SK-N-SH (cell line): ENCODE data around the gene RPN1. TPM values are rescaled to one million over a fixed set of nuclear protein-coding genes. Genes with fewer than 3 reads are reported as not detected.
A peak's percentile ranks its signal among the peaks of the same experiment; 100 is the strongest.

Experiments used
- CTCF ChIA-PET: fragments of 300-600, 350-600 bp; formaldehyde crosslinking; extraction: SDS; loops from one replicate; lab custom pipeline; 2021; lab: Yijun Ruan, JAX
- POLR2A ChIA-PET: fragments of 350-600 bp; sonication (Branson Sonifier 250); formaldehyde crosslinking; extraction: SDS; loops from one replicate; lab custom pipeline; 2020; ENCODE audit warnings: antibody characterized with exemption, inconsistent platforms; lab: Yijun Ruan, JAX
- DNase-seq: peaks from one replicate; pipeline ENCODE4 v3.0.0; 2012
- H2AFZ ChIP-seq: fragments of 200-600 bp; sonication (generic); 2 replicates; pipeline ENCODE4 v1.8.1; 2016; ENCODE audit warnings: antibody characterized with exemption, mild to moderate bottlenecking, low read depth
- H3F3A ChIP-seq: fragments of 200-600 bp; sonication (generic); replicated peaks from 2 replicates; pipeline ENCODE3; 2016; ENCODE audit warnings: antibody characterized with exemption, mild to moderate bottlenecking; ENCODE audit not compliant: insufficient read depth
- H3K27ac ChIP-seq, 2 experiments: fragments of 200-500 bp in 1 of 2; fragments of 200-600 bp in 1 of 2; sonication (Bioruptor generic) in 1 of 2; sonication (generic), shearing (Covaris generic) in 1 of 2; 2 replicates each; pipeline versions ENCODE4 v1.5.1 to v1.6.1; 2014 to 2016; ENCODE audit warnings: low read depth in 2 of 2, inconsistent platforms in 1 of 2, low read length in 1 of 2, mild to moderate bottlenecking in 1 of 2, mixed read lengths in 1 of 2
- H3K27me3 ChIP-seq: fragments of 200-600 bp; sonication (generic), shearing (Covaris generic); 2 replicates; pipeline ENCODE4 v1.6.1; 2016; ENCODE audit warnings: mixed run types; ENCODE audit not compliant: insufficient read depth
- H3K36me3 ChIP-seq, 2 experiments: fragments of 200-500 bp in 1 of 2; fragments of 200-600 bp in 1 of 2; sonication (Bioruptor generic) in 1 of 2; sonication (generic) in 1 of 2; replicated peaks in 1 of 2; 2 replicates each; pipeline versions ENCODE3 to v1.5.1; 2014 to 2016; ENCODE audit warnings: low read length in 1 of 2, mild to moderate bottlenecking in 1 of 2; ENCODE audit not compliant: insufficient read depth in 2 of 2, control insufficient read depth in 1 of 2
- H3K4me1 ChIP-seq, 2 experiments: fragments of 200-500 bp in 1 of 2; fragments of 200-600 bp in 1 of 2; sonication (Bioruptor generic) in 1 of 2; sonication (generic), shearing (Covaris generic) in 1 of 2; 2 replicates each; pipeline versions ENCODE4 v1.5.1 to v1.6.1; 2014 to 2016; ENCODE audit warnings: low read depth in 1 of 2, low read length in 1 of 2, mixed run types in 1 of 2; ENCODE audit not compliant: insufficient read depth in 2 of 2, control insufficient read depth in 1 of 2
- H3K4me2 ChIP-seq: fragments of 200-600 bp; sonication (generic), shearing (Covaris generic); 2 replicates; pipeline ENCODE4 v1.6.1; 2017; ENCODE audit warnings: mixed run types
- H3K4me3 ChIP-seq, 2 experiments: fragments of 200-500 bp in 1 of 2; fragments of 200-600 bp in 1 of 2; sonication (Bioruptor generic) in 1 of 2; sonication (generic), shearing (Covaris generic) in 1 of 2; 2 replicates each; pipeline versions ENCODE4 v1.5.1 to v1.8.1; 2014 to 2016; ENCODE audit warnings: low read depth in 2 of 2, inconsistent platforms in 1 of 2, low read length in 1 of 2, mild to moderate bottlenecking in 1 of 2, mixed read lengths in 1 of 2, moderate library complexity in 1 of 2
- H3K79me2 ChIP-seq: fragments of 200-600 bp; sonication (generic); 2 replicates; pipeline ENCODE4 v1.8.1; 2017; ENCODE audit warnings: mild to moderate bottlenecking; ENCODE audit not compliant: insufficient read depth
- H3K9ac ChIP-seq: fragments of 200-600 bp; sonication (generic); 2 replicates; pipeline ENCODE4 v1.6.1; 2017; ENCODE audit warnings: mixed run types
- H3K9me2 ChIP-seq: fragments of 200-600 bp; sonication (generic); 2 replicates; pipeline ENCODE4 v1.6.1; 2017; ENCODE audit warnings: mixed run types
- H3K9me3 ChIP-seq: fragments of 200-600 bp; sonication (generic); 2 replicates; pipeline ENCODE4 v1.6.1; 2017; ENCODE audit warnings: mixed run types, mild to moderate bottlenecking, moderate library complexity
- H4K20me1 ChIP-seq: fragments of 200-600 bp; sonication (generic); 2 replicates; pipeline ENCODE4 v1.6.1; 2017; ENCODE audit warnings: mild to moderate bottlenecking, mixed run types; ENCODE audit not compliant: insufficient read depth
- EP300 ChIP-seq, 2 experiments: IDR thresholded peaks; 2 replicates each; pipeline versions ENCODE4 v1.4.0 to v1.6.1; 2012; ENCODE audit warnings: borderline replicate concordance in 1 of 2, low read depth in 1 of 2, low read length in 1 of 2
- EZH2phosphoT487 ChIP-seq: fragments of 200-600 bp; sonication (generic); IDR thresholded peaks from 2 replicates; pipeline ENCODE4 v1.6.1; 2017; ENCODE audit warnings: low read depth, mixed run types, mild to moderate bottlenecking, antibody characterized with exemption, moderate library complexity, borderline replicate concordance
- FOSL2 ChIP-seq: IDR thresholded peaks from 2 replicates; pipeline ENCODE4 v1.4.0; 2012; ENCODE audit warnings: low read depth, mild to moderate bottlenecking, moderate library complexity, borderline replicate concordance
- GATA2 ChIP-seq: sonication (generic); formaldehyde crosslinking; IDR thresholded peaks from 2 replicates; pipeline ENCODE4 v1.5.0; 2020; ENCODE audit warnings: mild to moderate bottlenecking, missing genetic modification reagents
- JUND ChIP-seq: IDR thresholded peaks from 2 replicates; pipeline ENCODE4 v1.4.0; 2012
- MEF2A ChIP-seq: IDR thresholded peaks from 2 replicates; pipeline ENCODE4 v1.4.0; 2012; ENCODE audit warnings: low read depth, borderline replicate concordance
- MXI1 ChIP-seq: IDR thresholded peaks from 2 replicates; pipeline ENCODE4 v1.6.1; 2012; ENCODE audit warnings: mild to moderate bottlenecking, low read depth, low read length, improper control_type of control experiment
- NFIC ChIP-seq: IDR thresholded peaks from 2 replicates; pipeline ENCODE4 v1.4.0; 2012; ENCODE audit warnings: borderline replicate concordance
- RCOR1 ChIP-seq: fragments of 150-350 bp; IDR thresholded peaks from 2 replicates; pipeline ENCODE4 v1.6.1; 2017; ENCODE audit warnings: antibody characterized with exemption, low read length
- RFX5 ChIP-seq: IDR thresholded peaks from 2 replicates; pipeline ENCODE4 v1.6.1; 2012; ENCODE audit warnings: mild to moderate bottlenecking, improper control_type of control experiment, low read length
- RXRA ChIP-seq: IDR thresholded peaks from 2 replicates; pipeline ENCODE4 v1.4.0; 2012; ENCODE audit warnings: low read depth, mild to moderate bottlenecking, borderline replicate concordance
- SIN3A ChIP-seq: IDR thresholded peaks from 2 replicates; pipeline ENCODE4 v1.6.1; 2012; ENCODE audit warnings: low read depth, mild to moderate bottlenecking, low read length, moderate library complexity, borderline replicate concordance
- TAF1 ChIP-seq: IDR thresholded peaks from 2 replicates; pipeline ENCODE4 v1.6.1; 2012; ENCODE audit warnings: low read depth, mild to moderate bottlenecking, low read length, moderate library complexity, borderline replicate concordance
- WGBS: methylation state at CpG from one replicate; pipeline ENCODE4 v1.1.6; 2017; ENCODE audit warnings: low lambda C conversion rate; 5-methylcytosine and 5-hydroxymethylcytosine counted together
- polyA plus RNA-seq, 3 experiments: library from polyadenylated mRNA; depleted of rRNA; stranded (reverse); fragments of >200 nt; gene quantifications; 2 replicates each; pipeline ENCODE4 v1.2.3, GENCODE V29; 2012
- TF ChIP-seq, protein P1 (sequence below): IDR thresholded peaks from 2 replicates; pipeline ENCODE4; 2012
- TF ChIP-seq, protein P2 (sequence below): IDR thresholded peaks from 2 replicates; pipeline ENCODE4 v1.4.0; 2012; ENCODE audit warnings: low read depth, borderline replicate concordance
- TF ChIP-seq, protein P3 (sequence below): fragments of 150-350 bp; IDR thresholded peaks from 2 replicates; pipeline ENCODE4 v1.6.1; 2016; ENCODE audit warnings: mild to moderate bottlenecking, low read depth, low read length
- TF ChIP-seq, protein P4 (sequence below): IDR thresholded peaks from 2 replicates; pipeline ENCODE4 v1.4.0; 2012; ENCODE audit warnings: low read depth
- TF ChIP-seq, protein P5 (sequence below): IDR thresholded peaks from 2 replicates; pipeline ENCODE4 v1.4.0; 2012; ENCODE audit warnings: low read depth, borderline replicate concordance
- TF ChIP-seq, protein P6 (sequence below): fragments of 150-350 bp; IDR thresholded peaks from 2 replicates; pipeline ENCODE4 v1.6.1; 2017; ENCODE audit warnings: antibody characterized with exemption, low read length, low read depth, borderline replicate concordance

RPN1 gene
- polyA plus RNA-seq, 1 of the 3 experiments (the other 2 are of a cell fraction), result 162 TPM

DNA sequence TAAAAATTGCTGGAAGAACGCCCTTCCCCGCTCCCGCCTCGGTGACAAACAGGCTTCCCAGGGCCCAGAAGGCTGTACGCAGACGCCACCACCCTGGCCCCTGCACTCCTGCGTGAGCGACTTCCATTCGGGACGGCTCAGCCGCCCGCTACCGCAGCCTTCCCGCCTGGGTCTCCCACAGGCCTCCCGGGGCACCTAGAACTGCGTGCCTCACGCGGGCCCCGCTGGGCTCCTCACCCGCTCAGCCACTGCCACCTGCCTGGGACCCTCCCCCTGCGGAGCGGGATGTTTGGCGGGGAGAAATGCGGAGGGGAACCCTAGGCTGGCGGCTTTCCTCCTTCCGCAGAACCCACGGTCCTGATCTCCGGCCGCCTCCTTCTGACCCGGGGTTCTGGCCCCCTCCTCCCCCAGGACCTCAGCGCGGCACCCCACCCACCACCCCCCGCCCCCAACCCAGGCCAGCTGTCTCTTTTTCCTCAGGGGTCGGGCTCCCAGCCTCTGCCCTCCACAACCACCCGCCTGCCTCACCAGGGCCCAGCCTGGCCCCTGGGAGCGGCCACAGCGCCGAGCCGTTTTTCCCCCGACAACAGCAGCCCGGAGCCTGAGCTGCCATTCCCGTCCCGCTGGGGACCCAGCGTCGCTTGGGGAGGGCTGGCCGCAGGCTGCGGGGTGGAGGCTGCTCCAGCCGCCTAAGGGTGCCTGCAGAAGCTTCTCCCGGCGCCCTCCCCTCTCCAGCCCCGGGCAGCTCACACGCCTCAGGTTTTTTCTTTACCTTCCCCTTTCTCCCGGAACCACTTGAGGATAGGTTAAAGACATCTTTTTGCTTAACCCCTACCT, 47.8 kb upstream of the RPN1 start:
- peaks cover 0 to 16% of the 10 kb centered on the region in 2 experiments; a peak in 2 of 4 replicates for H3K4me1 ChIP-seq
- H3K79me2 ChIP-seq, result no peaks in the 10 kb centered on the region
- H3K4me3 ChIP-seq, result no peak overlapping the region
- H3K36me3 ChIP-seq, result no peaks in the 10 kb centered on the region
- H3K9ac ChIP-seq, result no peak overlapping the region
- no peak overlapping the region for H3K4me2 ChIP-seq
- TF ChIP-seq RXRA (no peak), JUND (no peak), SIN3A (no peak), RCOR1 (no peak), TAF1 (no peak), MXI1 (no peak), GATA2 (CRISPR knock-in tag) (no peak), EP300 (IDR thresholded peaks at IDR 0.05; ENCODE audit: borderline replicate concordance in 1 of 2, low read depth in 1 of 2, low read length in 1 of 2) (no peak), RFX5 (no peak), FOSL2 (no peak), EZH2phosphoT487 (no peak), NFIC (no peak), MEF2A (no peak)
- TF ChIP-seq, protein P1, sequence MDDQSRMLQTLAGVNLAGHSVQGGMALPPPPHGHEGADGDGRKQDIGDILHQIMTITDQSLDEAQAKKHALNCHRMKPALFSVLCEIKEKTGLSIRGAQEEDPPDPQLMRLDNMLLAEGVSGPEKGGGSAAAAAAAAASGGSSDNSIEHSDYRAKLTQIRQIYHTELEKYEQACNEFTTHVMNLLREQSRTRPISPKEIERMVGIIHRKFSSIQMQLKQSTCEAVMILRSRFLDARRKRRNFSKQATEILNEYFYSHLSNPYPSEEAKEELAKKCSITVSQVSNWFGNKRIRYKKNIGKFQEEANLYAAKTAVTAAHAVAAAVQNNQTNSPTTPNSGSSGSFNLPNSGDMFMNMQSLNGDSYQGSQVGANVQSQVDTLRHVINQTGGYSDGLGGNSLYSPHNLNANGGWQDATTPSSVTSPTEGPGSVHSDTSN, result no peak
- TF ChIP-seq, protein P2, sequence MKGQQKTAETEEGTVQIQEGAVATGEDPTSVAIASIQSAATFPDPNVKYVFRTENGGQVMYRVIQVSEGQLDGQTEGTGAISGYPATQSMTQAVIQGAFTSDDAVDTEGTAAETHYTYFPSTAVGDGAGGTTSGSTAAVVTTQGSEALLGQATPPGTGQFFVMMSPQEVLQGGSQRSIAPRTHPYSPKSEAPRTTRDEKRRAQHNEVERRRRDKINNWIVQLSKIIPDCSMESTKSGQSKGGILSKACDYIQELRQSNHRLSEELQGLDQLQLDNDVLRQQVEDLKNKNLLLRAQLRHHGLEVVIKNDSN, result no peak
- TF ChIP-seq, protein P3, sequence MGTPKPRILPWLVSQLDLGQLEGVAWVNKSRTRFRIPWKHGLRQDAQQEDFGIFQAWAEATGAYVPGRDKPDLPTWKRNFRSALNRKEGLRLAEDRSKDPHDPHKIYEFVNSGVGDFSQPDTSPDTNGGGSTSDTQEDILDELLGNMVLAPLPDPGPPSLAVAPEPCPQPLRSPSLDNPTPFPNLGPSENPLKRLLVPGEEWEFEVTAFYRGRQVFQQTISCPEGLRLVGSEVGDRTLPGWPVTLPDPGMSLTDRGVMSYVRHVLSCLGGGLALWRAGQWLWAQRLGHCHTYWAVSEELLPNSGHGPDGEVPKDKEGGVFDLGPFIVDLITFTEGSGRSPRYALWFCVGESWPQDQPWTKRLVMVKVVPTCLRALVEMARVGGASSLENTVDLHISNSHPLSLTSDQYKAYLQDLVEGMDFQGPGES, result no peak
- TF ChIP-seq, protein P4, sequence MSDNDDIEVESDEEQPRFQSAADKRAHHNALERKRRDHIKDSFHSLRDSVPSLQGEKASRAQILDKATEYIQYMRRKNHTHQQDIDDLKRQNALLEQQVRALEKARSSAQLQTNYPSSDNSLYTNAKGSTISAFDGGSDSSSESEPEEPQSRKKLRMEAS, result no peak
- TF ChIP-seq, protein P5, sequence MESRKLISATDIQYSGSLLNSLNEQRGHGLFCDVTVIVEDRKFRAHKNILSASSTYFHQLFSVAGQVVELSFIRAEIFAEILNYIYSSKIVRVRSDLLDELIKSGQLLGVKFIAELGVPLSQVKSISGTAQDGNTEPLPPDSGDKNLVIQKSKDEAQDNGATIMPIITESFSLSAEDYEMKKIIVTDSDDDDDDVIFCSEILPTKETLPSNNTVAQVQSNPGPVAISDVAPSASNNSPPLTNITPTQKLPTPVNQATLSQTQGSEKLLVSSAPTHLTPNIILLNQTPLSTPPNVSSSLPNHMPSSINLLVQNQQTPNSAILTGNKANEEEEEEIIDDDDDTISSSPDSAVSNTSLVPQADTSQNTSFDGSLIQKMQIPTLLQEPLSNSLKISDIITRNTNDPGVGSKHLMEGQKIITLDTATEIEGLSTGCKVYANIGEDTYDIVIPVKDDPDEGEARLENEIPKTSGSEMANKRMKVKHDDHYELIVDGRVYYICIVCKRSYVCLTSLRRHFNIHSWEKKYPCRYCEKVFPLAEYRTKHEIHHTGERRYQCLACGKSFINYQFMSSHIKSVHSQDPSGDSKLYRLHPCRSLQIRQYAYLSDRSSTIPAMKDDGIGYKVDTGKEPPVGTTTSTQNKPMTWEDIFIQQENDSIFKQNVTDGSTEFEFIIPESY, result no peak
- TF ChIP-seq, protein P6, sequence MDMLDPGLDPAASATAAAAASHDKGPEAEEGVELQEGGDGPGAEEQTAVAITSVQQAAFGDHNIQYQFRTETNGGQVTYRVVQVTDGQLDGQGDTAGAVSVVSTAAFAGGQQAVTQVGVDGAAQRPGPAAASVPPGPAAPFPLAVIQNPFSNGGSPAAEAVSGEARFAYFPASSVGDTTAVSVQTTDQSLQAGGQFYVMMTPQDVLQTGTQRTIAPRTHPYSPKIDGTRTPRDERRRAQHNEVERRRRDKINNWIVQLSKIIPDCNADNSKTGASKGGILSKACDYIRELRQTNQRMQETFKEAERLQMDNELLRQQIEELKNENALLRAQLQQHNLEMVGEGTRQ, result no peak
- CTCF ChIA-PET, result no interaction called here
- POLR2A ChIA-PET, result no interaction called here
- H3K9me2 ChIP-seq, result no peaks in the 10 kb centered on the region
- no peaks in the 10 kb centered on the region for H4K20me1 ChIP-seq
- H3K27ac ChIP-seq, result no peak overlapping the region
- H3F3A ChIP-seq, result no peaks in the 10 kb centered on the region
- 88% methylated on average over 29 of the region's 53 CpGs for WGBS
- H2AFZ ChIP-seq, result no peak overlapping the region
- peak; percentile 30 for DNase-seq
- H3K27me3 ChIP-seq, result no peaks in the 10 kb centered on the region
- no peaks in the 10 kb centered on the region for H3K9me3 ChIP-seq
